GM12801 (cell line): ENCODE data around the gene SLC35E4.

Experiments used
- TF ChIP-seq, protein P1 (sequence below): IDR thresholded peaks from one replicate; pipeline ENCODE4 v1.5.1; 2011; ENCODE audit warnings: control low read depth; ENCODE audit not compliant: insufficient read length; ENCODE audit errors: extremely low read depth

Gene SLC35E4, protein sequence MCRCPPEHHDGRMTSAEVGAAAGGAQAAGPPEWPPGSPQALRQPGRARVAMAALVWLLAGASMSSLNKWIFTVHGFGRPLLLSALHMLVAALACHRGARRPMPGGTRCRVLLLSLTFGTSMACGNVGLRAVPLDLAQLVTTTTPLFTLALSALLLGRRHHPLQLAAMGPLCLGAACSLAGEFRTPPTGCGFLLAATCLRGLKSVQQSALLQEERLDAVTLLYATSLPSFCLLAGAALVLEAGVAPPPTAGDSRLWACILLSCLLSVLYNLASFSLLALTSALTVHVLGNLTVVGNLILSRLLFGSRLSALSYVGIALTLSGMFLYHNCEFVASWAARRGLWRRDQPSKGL

DNA sequence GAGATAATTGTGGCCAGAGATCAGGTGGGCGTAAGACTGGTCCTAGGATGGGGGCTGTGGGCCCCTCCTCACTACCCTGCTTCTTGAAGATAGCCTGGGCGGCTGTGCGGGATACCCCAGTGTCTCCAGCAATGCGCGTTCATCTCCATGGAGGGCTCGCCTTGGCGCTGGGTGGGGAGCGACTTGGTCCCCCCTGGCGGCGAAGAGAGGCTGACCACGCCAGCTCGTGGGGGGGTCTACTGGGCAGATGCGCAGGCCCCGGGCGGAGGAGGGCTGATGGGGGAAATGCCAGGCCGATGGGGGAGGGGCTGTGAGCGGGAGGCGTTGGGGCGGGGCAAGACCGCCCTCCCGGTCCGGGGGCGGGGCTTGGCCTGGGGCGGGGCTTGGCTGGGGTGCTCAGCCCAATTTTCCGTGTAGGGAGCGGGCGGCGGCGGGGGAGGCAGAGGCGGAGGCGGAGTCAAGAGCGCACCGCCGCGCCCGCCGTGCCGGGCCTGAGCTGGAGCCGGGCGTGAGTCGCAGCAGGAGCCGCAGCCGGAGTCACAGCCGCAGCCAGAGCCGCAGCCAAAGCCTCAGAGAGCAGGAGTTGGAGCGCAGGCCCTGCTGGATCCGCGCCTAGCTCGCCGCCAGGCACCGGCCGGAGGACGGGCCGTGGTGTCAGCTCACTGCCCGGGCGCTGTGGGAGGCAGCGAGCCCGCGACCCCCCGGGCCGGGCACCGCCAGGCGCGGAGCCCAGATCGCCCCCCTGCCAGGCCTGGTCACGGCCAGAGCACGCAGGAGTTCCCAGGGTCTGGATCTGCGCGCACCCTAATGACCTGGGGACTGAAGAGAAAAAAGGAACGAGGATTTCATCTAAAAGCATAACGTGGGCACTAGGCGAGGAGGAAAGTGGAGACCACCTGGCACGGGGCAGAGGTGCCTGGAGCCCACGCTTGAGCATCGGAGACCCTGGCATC lies at the start of gene SLC35E4:
TSS of gene SLC35E4 (plus strand) at position 509 of the 953 bp plus-strand sequence. CDS start 670 bp downstream, outside the sequence.
- TF ChIP-seq, protein P1, sequence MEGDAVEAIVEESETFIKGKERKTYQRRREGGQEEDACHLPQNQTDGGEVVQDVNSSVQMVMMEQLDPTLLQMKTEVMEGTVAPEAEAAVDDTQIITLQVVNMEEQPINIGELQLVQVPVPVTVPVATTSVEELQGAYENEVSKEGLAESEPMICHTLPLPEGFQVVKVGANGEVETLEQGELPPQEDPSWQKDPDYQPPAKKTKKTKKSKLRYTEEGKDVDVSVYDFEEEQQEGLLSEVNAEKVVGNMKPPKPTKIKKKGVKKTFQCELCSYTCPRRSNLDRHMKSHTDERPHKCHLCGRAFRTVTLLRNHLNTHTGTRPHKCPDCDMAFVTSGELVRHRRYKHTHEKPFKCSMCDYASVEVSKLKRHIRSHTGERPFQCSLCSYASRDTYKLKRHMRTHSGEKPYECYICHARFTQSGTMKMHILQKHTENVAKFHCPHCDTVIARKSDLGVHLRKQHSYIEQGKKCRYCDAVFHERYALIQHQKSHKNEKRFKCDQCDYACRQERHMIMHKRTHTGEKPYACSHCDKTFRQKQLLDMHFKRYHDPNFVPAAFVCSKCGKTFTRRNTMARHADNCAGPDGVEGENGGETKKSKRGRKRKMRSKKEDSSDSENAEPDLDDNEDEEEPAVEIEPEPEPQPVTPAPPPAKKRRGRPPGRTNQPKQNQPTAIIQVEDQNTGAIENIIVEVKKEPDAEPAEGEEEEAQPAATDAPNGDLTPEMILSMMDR: no peak

DNA sequence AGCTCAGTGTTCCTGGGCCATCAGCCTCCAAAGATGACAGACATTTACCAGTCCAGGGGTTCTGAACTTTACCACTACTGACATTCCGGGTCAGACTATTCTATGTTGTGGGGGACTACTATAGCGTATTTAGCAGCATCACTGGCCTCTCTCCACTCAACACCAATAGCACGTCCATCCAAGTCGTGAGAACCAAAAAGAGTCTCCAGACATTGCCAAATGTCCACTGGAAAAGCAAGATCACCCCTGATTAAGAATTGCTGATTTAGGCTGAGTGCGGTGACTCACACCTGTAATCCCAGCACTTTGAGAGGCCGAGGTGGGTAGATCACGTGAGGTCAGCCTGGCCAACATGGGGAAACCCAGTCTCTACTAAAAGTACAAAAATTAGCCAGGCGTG lies 49.2 kb upstream of the SLC35E4 start:
- TF ChIP-seq, protein P1: no peak

- TF ChIP-seq, protein P1: no peak
Measured at GRCh38 chr22:30591191-30591587, 44.4 kb upstream of the SLC35E4 start.

GRCh38 chr22:30591588-30592359 lies 43.8 kb upstream of the SLC35E4 start, which contains the start of gene PES1:
Gene PES1, minus strand, starts transcription at chr22:30591910. Its CDS starts 77 bp downstream, at chr22:30591833.
- TF ChIP-seq, protein P1: no peak

GRCh38 chr22:30596199-30596598 lies 39.4 kb upstream of the SLC35E4 start:
- TF ChIP-seq, protein P1: no peak

DNA sequence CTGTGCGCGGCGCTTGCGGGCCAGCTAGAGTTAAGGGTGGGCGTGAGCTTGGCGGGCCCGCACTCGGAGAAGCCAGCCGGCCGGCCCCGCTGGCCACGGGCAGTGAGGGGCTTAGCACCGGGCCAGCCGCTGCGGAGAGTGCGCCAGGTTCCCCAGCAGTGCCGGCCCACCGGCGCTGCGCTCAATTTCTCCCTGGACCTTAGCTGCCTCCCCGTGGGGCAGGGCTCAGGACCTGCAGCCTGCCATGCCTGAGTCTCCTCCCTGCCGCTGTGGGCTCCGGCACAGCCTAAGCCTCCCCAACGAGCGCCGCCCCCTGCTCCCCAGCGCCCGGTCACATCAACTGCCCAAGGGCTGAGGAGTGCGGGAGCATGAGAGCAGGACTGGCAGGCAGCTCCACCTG lies 38.7 kb upstream of the SLC35E4 start:
- TF ChIP-seq, protein P1: no peak
